GM08714 (cell line): ENCODE measurements around the gene DNAH6.
"Not testable (repeated sequence)": the region's sequence is repeated elsewhere in the genome, so short reads cannot be mapped to it uniquely, and the experiment has no call there.

ENCODE experiments used
- H3K4me3 ChIP-seq: fragments of 200-500 bp; sonication (Bioruptor generic); 2 replicates; pipeline ENCODE4 v1.5.1; 2014; ENCODE audit warnings: mild to moderate bottlenecking, low read length, inconsistent platforms
- ZNF274 ChIP-seq: IDR thresholded peaks from 2 replicates; pipeline ENCODE4 v1.6.1; 2012; ENCODE audit warnings: mild to moderate bottlenecking, low read depth, low read length

The DNAH6 gene

GRCh38 chr2:84492571-84492970, 23.7 kb upstream of the DNAH6 start:
- H3K4me3 ChIP-seq, result no peak overlapping the region
- no peak for TF ChIP-seq ZNF274

- no peak overlapping the region for H3K4me3 ChIP-seq
- TF ChIP-seq ZNF274, result no peak
Observed at GRCh38 chr2:84493514-84493913, 22.8 kb upstream of the DNAH6 start.

- TF ChIP-seq ZNF274, result no peak
Observed at GRCh38 chr2:84494070-84494469, 22.2 kb upstream of the DNAH6 start.

GRCh38 chr2:84495539-84496146, 20.7 kb upstream of the DNAH6 start:
- no peak overlapping the region for H3K4me3 ChIP-seq
- no peak for TF ChIP-seq ZNF274

More at GRCh38 chr2:84494070-84494469, 22.2 kb upstream of the DNAH6 start:
- no peak overlapping the region for H3K4me3 ChIP-seq

GRCh38 chr2:84496386-84496785, 19.9 kb upstream of the DNAH6 start:
- no peak overlapping the region for H3K4me3 ChIP-seq
- TF ChIP-seq ZNF274, result no peak

GRCh38 chr2:84497285-84497684, 19.0 kb upstream of the DNAH6 start:
- no peak for TF ChIP-seq ZNF274

GRCh38 chr2:84498150-84498799, 18.0 kb upstream of the DNAH6 start:
- no peak overlapping the region for H3K4me3 ChIP-seq
- no peak for TF ChIP-seq ZNF274

More at GRCh38 chr2:84497285-84497684, 19.0 kb upstream of the DNAH6 start:
- no peak overlapping the region for H3K4me3 ChIP-seq

GRCh38 chr2:84511024-84511423, 5.3 kb upstream of the DNAH6 start:
- not testable (repeated sequence) for H3K4me3 ChIP-seq

GRCh38 chr2:84515788-84516187, 510 bp upstream of the DNAH6 start:
- no peak for TF ChIP-seq ZNF274

GRCh38 chr2:84519332-84519957, 3.1 kb downstream of the DNAH6 start:
- H3K4me3 ChIP-seq, result no peak overlapping the region
- no peak for TF ChIP-seq ZNF274

More at GRCh38 chr2:84515788-84516187, 510 bp upstream of the DNAH6 start:
- H3K4me3 ChIP-seq, result peak overlapping the region; percentile 7; the same call in 1 of the 2 replicates

GRCh38 chr2:84526562-84526961, 10.3 kb downstream of the DNAH6 start:
- no peak for TF ChIP-seq ZNF274

GRCh38 chr2:84527137-84528129, 11.1 kb downstream of the DNAH6 start:
- H3K4me3 ChIP-seq, result no peak overlapping the region
- no peak for TF ChIP-seq ZNF274

More at GRCh38 chr2:84526562-84526961, 10.3 kb downstream of the DNAH6 start:
- no peak overlapping the region for H3K4me3 ChIP-seq

- no peak overlapping the region for H3K4me3 ChIP-seq
- TF ChIP-seq ZNF274, result no peak
Observed at GRCh38 chr2:84532291-84532690, 16.0 kb downstream of the DNAH6 start.

GRCh38 chr2:84534225-84534624, 17.9 kb downstream of the DNAH6 start:
- H3K4me3 ChIP-seq, result no peak overlapping the region
- TF ChIP-seq ZNF274, result no peak
